Measurements from ENCODE around the gene TPRN. TPM values are rescaled to one million over a fixed set of nuclear protein-coding genes. Genes with fewer than 3 reads are reported as not detected.

Gene TPRN
- total and polyA plus RNA-seq, 7 experiments from 2014 or later = 0.35 to 13.5 (median 7.4) TPM

DNA sequence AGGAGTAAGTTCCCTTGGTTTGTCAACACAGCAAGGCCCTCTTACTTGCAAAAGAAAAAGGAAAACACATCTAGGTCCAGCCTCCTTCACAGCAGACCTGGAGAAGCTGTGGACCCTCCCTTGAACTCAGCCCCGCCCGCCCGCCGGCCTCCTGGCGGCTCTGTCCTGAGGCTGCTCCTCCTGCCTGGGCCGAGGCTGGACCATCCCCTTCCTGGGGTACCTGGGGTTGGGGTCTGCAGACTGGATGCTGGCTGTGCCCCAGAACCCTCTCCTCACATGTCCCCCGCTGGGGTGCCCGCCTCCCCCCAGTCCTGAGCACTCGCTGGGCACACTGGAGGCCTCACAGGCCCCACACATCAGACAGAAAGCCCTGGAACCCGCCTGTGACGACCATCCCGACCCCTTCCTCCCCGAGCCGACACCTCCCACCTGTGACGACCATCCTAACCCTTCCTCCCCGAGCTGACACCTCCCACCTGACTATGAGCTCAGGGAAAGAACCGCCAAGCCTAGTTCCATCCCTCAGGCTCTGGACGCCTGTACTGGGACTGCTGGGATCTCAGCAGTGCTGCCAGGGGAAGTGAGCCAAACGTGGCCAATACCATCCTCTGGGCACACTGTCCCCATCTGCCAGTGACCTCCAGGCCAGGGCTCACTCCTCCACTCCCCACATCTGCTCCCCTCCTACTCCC, 21.5 kb downstream of the TPRN start:
- DNase-seq (no peak), ATAC-seq (no peak)
- POLR2A ChIA-PET = interaction anchor here (1.0 kb wide), 1 partner anchor 9 kb away, joined by 3 read pairs; the partner anchor contains the start of genes ANAPC2 and SSNA1
- H3K27me3 Mint-ChIP-seq = no peaks in the 10 kb centered on the region
- CTCF ChIA-PET = no interaction called here
- H3K4me1 ChIP-seq (ENCODE audit: control insufficient read depth in 2 of 2, insufficient read depth in 2 of 2, low read length in 2 of 2) = no peaks in the 10 kb centered on the region
- peaks cover 0 to 10% (median 4%) of the 10 kb centered on the region in 7 donors for H3K4me1 Mint-ChIP-seq
- H3K27me3 ChIP-seq (ENCODE audit: control insufficient read depth in 2 of 2, insufficient read depth in 2 of 2, low read length in 2 of 2) = no peaks in the 10 kb centered on the region
- H3K9me3 ChIP-seq (ENCODE audit: control insufficient read depth in 2 of 3, low read length in 3 of 3) = no peaks in the 10 kb centered on the region
- H3K27ac ChIP-seq (ENCODE audit: low read depth, low read length) = no peak overlapping the region
- no peak overlapping the region for H3K4me3 Mint-ChIP-seq
- H3K9me3 Mint-ChIP-seq = no peaks in the 10 kb centered on the region
- H3K4me3 ChIP-seq (ENCODE audit: low read length) = no peak overlapping the region
- H3K36me3 ChIP-seq (ENCODE audit: control insufficient read depth in 2 of 3, insufficient read depth in 3 of 3, low read length in 3 of 3) = peaks cover 0 to 66% (median 10%) of the 10 kb centered on the region in 3 experiments
- H3K27ac Mint-ChIP-seq = peak overlapping the region in 2 of 9 donors; percentile 9 to 46
- peaks cover 0 to 10% (median 4%) of the 10 kb centered on the region in 5 donors for H3K36me3 Mint-ChIP-seq
- intact Hi-C loops (cut with micrococcal nuclease) = no loop called here

DNA sequence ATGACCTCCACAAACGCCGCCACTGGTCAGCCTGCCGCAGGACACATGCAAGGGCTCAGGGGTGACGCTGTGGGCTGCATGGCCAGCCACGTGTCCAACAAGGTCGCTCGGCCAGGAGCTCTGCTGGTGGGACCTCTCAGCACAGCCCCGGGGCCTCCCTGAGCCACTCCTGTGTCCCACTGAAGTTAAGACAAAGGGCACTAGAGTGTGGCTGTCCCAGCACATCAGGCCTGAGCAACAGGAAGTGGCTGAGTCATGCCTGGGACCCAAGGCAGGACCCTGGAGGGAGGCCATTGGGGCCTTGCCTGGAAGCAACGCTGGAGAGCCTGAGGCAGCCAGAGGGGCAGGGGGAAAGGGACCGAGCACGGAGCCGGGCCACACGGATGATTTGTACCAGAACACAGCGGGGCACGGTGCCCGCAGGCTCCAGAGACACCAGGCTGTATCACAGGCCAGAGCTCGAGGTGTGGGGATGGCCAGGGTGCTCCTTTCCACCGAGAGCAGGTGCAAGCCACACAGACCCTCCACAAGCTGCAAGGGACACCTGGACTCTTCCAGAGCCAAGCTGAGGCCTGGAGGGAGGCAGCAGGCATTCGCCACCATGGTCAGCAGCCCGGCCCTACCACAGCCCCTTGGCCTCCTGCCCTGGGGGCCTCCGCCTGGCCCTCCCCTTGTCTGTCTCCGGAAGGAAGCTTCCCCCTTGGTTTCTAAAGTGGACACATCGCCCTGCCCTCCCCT, 22.2 kb downstream of the TPRN start:
- POLR2A ChIA-PET = no interaction called here
- peaks cover 0 to 12% (median 5%) of the 10 kb centered on the region in 7 donors for H3K4me1 Mint-ChIP-seq
- H3K9me3 Mint-ChIP-seq = no peaks in the 10 kb centered on the region
- no peaks in the 10 kb centered on the region for H3K4me1 ChIP-seq (ENCODE audit: control insufficient read depth in 2 of 2, insufficient read depth in 2 of 2, low read length in 2 of 2)
- no peaks in the 10 kb centered on the region for H3K9me3 ChIP-seq (ENCODE audit: control insufficient read depth in 2 of 3, low read length in 3 of 3)
- CTCF ChIA-PET = no interaction called here
- no peak overlapping the region for H3K4me3 ChIP-seq (ENCODE audit: low read length)
- ATAC-seq (no peak), DNase-seq (no peak)
- H3K4me3 Mint-ChIP-seq = no peak overlapping the region
- peaks cover 0 to 9% (median 4%) of the 10 kb centered on the region in 5 donors for H3K36me3 Mint-ChIP-seq
- H3K27ac Mint-ChIP-seq = no peak overlapping the region
- intact Hi-C loops (cut with micrococcal nuclease) = no loop called here
- no peaks in the 10 kb centered on the region for H3K27me3 ChIP-seq (ENCODE audit: control insufficient read depth in 2 of 2, insufficient read depth in 2 of 2, low read length in 2 of 2)
- H3K27ac ChIP-seq (ENCODE audit: low read depth, low read length) = no peak overlapping the region
- peaks cover 0 to 2% (median 0%) of the 10 kb centered on the region in 5 donors for H3K27me3 Mint-ChIP-seq
- peaks cover 0 to 59% (median 6%) of the 10 kb centered on the region in 3 experiments for H3K36me3 ChIP-seq (ENCODE audit: control insufficient read depth in 2 of 3, insufficient read depth in 3 of 3, low read length in 3 of 3)

- Mint-ChIP-seq H3K4me3 (no peak overlapping the region), H3K4me1 (peaks cover 0 to 16% (median 5%) of the 10 kb centered on the region in 7 donors), H3K36me3 (peaks cover 0 to 7% (median 0%) of the 10 kb centered on the region in 5 donors), H3K27me3 (peaks cover 0 to 15% (median under 1%) of the 10 kb centered on the region in 5 donors), H3K27ac (peak overlapping the region in 2 of 9 donors; percentile 33 to 65), H3K9me3 (no peaks in the 10 kb centered on the region)
- ChIA-PET CTCF (interaction anchor here (1.0 to 2.0 kb wide), 2 partner anchors 51 to 170 kb away, joined by 5 to 9 read pairs; partner anchors contain the start of gene RNF224), POLR2A (interaction anchor here (0.8 to 1.4 kb wide), 5 partner anchors 8 to 80 kb away, joined by 3 to 5 read pairs (median 4); partner anchors contain the start of genes RNF224 and TUBB4B)
- DNase-seq (peak in 1 of 9 donors; percentile 40), ATAC-seq (peak; percentile 63)
- Histone ChIP-seq H3K9me3 (ENCODE audit: control insufficient read depth in 2 of 3, low read length in 3 of 3) (no peaks in the 10 kb centered on the region), H3K4me1 (ENCODE audit: control insufficient read depth in 2 of 2, insufficient read depth in 2 of 2, low read length in 2 of 2) (no peaks in the 10 kb centered on the region), H3K36me3 (ENCODE audit: control insufficient read depth in 2 of 3, insufficient read depth in 3 of 3, low read length in 3 of 3) (peaks cover 0 to 41% (median 4%) of the 10 kb centered on the region in 3 experiments), H3K27ac (ENCODE audit: low read depth, low read length) (no peak overlapping the region), H3K27me3 (ENCODE audit: control insufficient read depth in 2 of 2, insufficient read depth in 2 of 2, low read length in 2 of 2) (no peaks in the 10 kb centered on the region), H3K4me3 (ENCODE audit: low read length) (no peak overlapping the region)
- intact Hi-C loops (cut with micrococcal nuclease) = loop anchor here in 1 of 2 donors (1.0 kb wide), 1 partner anchor 51 kb away; the partner anchor contains the start of gene RNF224
Observed at GRCh38 chr9:137176302-137177182, 24.0 kb downstream of the TPRN start.

- Mint-ChIP-seq H3K9me3 (no peaks in the 10 kb centered on the region), H3K27ac (no peak overlapping the region), H3K4me1 (peaks cover 0 to 16% (median 5%) of the 10 kb centered on the region in 7 donors), H3K4me3 (peak overlapping the region in 2 of 10 donors; percentile 26 to 41), H3K27me3 (peaks cover 0 to 23% (median 6%) of the 10 kb centered on the region in 5 donors), H3K36me3 (peaks cover 0 to 7% (median 0%) of the 10 kb centered on the region in 5 donors)
- ChIA-PET POLR2A (interaction anchor here (0.6 to 1.1 kb wide), 2 partner anchors 52 to 492 kb away, joined by 3 to 4 read pairs; no protein-coding TSS in a partner anchor), CTCF (interaction anchor here (0.9 to 2.0 kb wide), 3 partner anchors 43 to 401 kb away, joined by 3 to 9 read pairs (median 3); partner anchors contain the start of gene RNF224)
- ATAC-seq (no peak), DNase-seq (no peak)
- Histone ChIP-seq H3K36me3 (ENCODE audit: control insufficient read depth in 2 of 3, insufficient read depth in 3 of 3, low read length in 3 of 3) (peaks cover 0 to 30% (median 4%) of the 10 kb centered on the region in 3 experiments), H3K4me1 (ENCODE audit: control insufficient read depth in 2 of 2, insufficient read depth in 2 of 2, low read length in 2 of 2) (no peaks in the 10 kb centered on the region), H3K4me3 (ENCODE audit: low read length) (no peak overlapping the region), H3K27me3 (ENCODE audit: control insufficient read depth in 2 of 2, insufficient read depth in 2 of 2, low read length in 2 of 2) (peaks cover 0 to 5% of the 10 kb centered on the region in 2 donors), H3K9me3 (ENCODE audit: control insufficient read depth in 2 of 3, low read length in 3 of 3) (no peaks in the 10 kb centered on the region), H3K27ac (ENCODE audit: low read depth, low read length) (no peak overlapping the region)
- intact Hi-C loops (cut with micrococcal nuclease) = loop anchor here in 1 of 2 donors (2.0 kb wide), 1 partner anchor 57 kb away; no protein-coding TSS in a partner anchor
Observed at GRCh38 chr9:137175345-137175961, 25.1 kb downstream of the TPRN start.

- Mint-ChIP-seq H3K36me3 (peaks cover 0 to 7% (median 0%) of the 10 kb centered on the region in 5 donors), H3K4me1 (peaks cover 0 to 16% (median 5%) of the 10 kb centered on the region in 7 donors), H3K4me3 (peak overlapping the region in 3 of 10 donors; percentile 26 to 41 (median 31)), H3K27me3 (peaks cover 0 to 29% (median 11%) of the 10 kb centered on the region in 5 donors), H3K9me3 (no peaks in the 10 kb centered on the region), H3K27ac (no peak overlapping the region)
- peaks cover 0 to 23% (median 4%) of the 10 kb centered on the region in 3 experiments for H3K36me3 ChIP-seq (ENCODE audit: control insufficient read depth in 2 of 3, insufficient read depth in 3 of 3, low read length in 3 of 3)
- ATAC-seq = no peak
- H3K9me3 ChIP-seq (ENCODE audit: control insufficient read depth in 2 of 3, low read length in 3 of 3) = no peaks in the 10 kb centered on the region
- DNase-seq = no peak
- H3K4me3 ChIP-seq (ENCODE audit: low read length) = no peak overlapping the region
- no peak overlapping the region for H3K27ac ChIP-seq (ENCODE audit: low read depth, low read length)
- ChIA-PET POLR2A (interaction anchor here (0.6 to 1.3 kb wide), 4 partner anchors 13 to 492 kb away, joined by 3 to 7 read pairs (median 4); partner anchors contain the start of genes ANAPC2, NDOR1, SSNA1 and TMEM203), CTCF (interaction anchor here (1.0 kb wide), 1 partner anchor 400 kb away, joined by 3 read pairs; no protein-coding TSS in a partner anchor)
- intact Hi-C loops (cut with micrococcal nuclease) = loop anchor here in 1 of 2 donors (2.0 kb wide), 1 partner anchor 56 kb away; no protein-coding TSS in a partner anchor
- no peaks in the 10 kb centered on the region for H3K4me1 ChIP-seq (ENCODE audit: control insufficient read depth in 2 of 2, insufficient read depth in 2 of 2, low read length in 2 of 2)
- H3K27me3 ChIP-seq (ENCODE audit: control insufficient read depth in 2 of 2, insufficient read depth in 2 of 2, low read length in 2 of 2) = peaks cover 0 to 6% of the 10 kb centered on the region in 2 donors
Observed at GRCh38 chr9:137174722-137175293, 25.7 kb downstream of the TPRN start.

All from naive thymus-derived CD4-positive, alpha-beta T cell (primary cell).